Peyer's patch (tissue), 4 donors: Measurements from ENCODE around the gene WDR72. TPM values are rescaled to one million over a fixed set of nuclear protein-coding genes. Genes with fewer than 3 reads are reported as not detected.

Experiments
- DNase-seq, 3 donors: peaks; one replicate each; pipeline ENCODE4 v3.0.0-alpha.2; 2017 to 2019
- H3K27ac ChIP-seq, 4 donors: fragments of 200-600 bp; sonication (generic); one replicate each; pipeline ENCODE4 v1.5.1; 2016 to 2019
- H3K27me3 ChIP-seq, 2 donors: fragments of 200-600 bp; sonication (generic); one replicate each; pipeline ENCODE4 v1.5.1; 2019
- H3K36me3 ChIP-seq, 3 donors: fragments of 200-600 bp; sonication (generic); one replicate each; pipeline ENCODE4 v1.5.1; 2016 to 2019
- H3K4me1 ChIP-seq, 4 donors: fragments of 200-600 bp; sonication (generic); one replicate each; pipeline ENCODE4 v1.5.1; 2016 to 2019
- H3K4me3 ChIP-seq, 4 donors: fragments of 200-600 bp; sonication (generic); 1 replicate in 3 of 4; 2 replicates in 1 of 4; pipeline ENCODE4 v1.5.1; 2016 to 2019; ENCODE audit warnings: mild to moderate bottlenecking in 1 of 4
- H3K9me3 ChIP-seq, 4 donors: fragments of 200-600 bp; sonication (generic); one replicate each; pipeline ENCODE4 v1.5.1; 2016 to 2019; ENCODE audit warnings: mild to moderate bottlenecking in 1 of 4
- POLR2A ChIP-seq, 2 donors: fragments of 450-650 bp; IDR thresholded peaks; one replicate each; pipeline ENCODE4 v1.5.1; 2017; ENCODE audit warnings: antibody characterized with exemption in 2 of 2, mild to moderate bottlenecking in 2 of 2, moderate library complexity in 2 of 2
- total RNA-seq, 4 donors: library from RNA; depleted of rRNA; stranded (reverse); fragments of >200 nt; gene quantifications; one replicate each; pipeline ENCODE4 v1.1.0, GENCODE V29; 2016
- TF ChIP-seq, protein P1 (sequence below), 6 experiments: fragments of 450-650 bp in 4 of 6; fragments of 200-600 bp in 2 of 6; sonication (generic) in 1 of 6; IDR thresholded peaks; one replicate each; pipeline ENCODE4 v1.5.1; 2017 to 2019; ENCODE audit warnings: antibody characterized with exemption in 6 of 6, mild to moderate bottlenecking in 3 of 6, moderate library complexity in 1 of 6

The WDR72 gene
- total RNA-seq, 4 donors from 2014 or later = not detected

GRCh38 chr15:53753813-53754212 is 5.7 kb downstream of the WDR72 start:
- TF ChIP-seq, protein P1, sequence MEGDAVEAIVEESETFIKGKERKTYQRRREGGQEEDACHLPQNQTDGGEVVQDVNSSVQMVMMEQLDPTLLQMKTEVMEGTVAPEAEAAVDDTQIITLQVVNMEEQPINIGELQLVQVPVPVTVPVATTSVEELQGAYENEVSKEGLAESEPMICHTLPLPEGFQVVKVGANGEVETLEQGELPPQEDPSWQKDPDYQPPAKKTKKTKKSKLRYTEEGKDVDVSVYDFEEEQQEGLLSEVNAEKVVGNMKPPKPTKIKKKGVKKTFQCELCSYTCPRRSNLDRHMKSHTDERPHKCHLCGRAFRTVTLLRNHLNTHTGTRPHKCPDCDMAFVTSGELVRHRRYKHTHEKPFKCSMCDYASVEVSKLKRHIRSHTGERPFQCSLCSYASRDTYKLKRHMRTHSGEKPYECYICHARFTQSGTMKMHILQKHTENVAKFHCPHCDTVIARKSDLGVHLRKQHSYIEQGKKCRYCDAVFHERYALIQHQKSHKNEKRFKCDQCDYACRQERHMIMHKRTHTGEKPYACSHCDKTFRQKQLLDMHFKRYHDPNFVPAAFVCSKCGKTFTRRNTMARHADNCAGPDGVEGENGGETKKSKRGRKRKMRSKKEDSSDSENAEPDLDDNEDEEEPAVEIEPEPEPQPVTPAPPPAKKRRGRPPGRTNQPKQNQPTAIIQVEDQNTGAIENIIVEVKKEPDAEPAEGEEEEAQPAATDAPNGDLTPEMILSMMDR (IDR thresholded peaks at IDR 0.05) = no peak
- TF ChIP-seq POLR2A (IDR thresholded peaks at IDR 0.05) = no peak
- no peaks in the 10 kb centered on the region for H3K4me1 ChIP-seq
- no peaks in the 10 kb centered on the region for H3K36me3 ChIP-seq
- no peak overlapping the region for H3K27ac ChIP-seq
- H3K4me3 ChIP-seq = no peak overlapping the region
- no peaks in the 10 kb centered on the region for H3K9me3 ChIP-seq
- no peaks in the 10 kb centered on the region for H3K27me3 ChIP-seq
- DNase-seq = no peak

- H3K4me1 ChIP-seq = no peaks in the 10 kb centered on the region
- no peak for TF ChIP-seq POLR2A (IDR thresholded peaks at IDR 0.05)
- TF ChIP-seq, protein P1 (IDR thresholded peaks at IDR 0.05) = no peak
- no peak overlapping the region for H3K27ac ChIP-seq
- H3K27me3 ChIP-seq = no peaks in the 10 kb centered on the region
- no peak overlapping the region for H3K4me3 ChIP-seq
- H3K9me3 ChIP-seq = no peaks in the 10 kb centered on the region
- DNase-seq = no peak
- no peaks in the 10 kb centered on the region for H3K36me3 ChIP-seq
These were observed 7.1 kb downstream of the WDR72 start for GRCh38 chr15:53752406-53752805.

DNA sequence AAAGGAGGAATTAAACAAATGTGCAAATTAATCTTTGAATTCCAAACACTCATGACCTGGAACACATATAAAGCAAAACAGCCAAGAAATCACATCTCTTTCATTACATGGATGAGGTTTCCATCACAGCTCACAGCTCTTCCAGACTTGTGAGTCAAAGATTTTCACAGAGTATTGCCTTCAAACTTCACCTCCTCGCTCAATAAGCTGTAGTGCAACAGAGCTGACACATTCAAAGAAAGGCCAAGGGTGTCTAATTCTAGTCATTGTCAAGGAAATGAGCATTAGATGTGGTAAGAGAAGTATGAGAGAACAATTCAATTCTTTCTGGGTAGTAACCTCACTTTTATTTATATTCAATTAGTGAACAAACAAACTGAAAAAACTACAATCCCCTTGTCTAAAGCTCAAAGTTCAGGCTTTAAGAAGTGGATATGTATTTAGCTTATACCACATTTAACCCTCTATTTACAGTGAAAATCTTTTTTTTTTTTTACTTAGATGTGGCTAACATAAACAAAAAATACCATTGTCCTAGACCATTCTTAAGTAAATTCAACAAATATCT is 11.9 kb downstream of the WDR72 start:
- DNase-seq = no peak
- H3K9me3 ChIP-seq = no peaks in the 10 kb centered on the region
- no peak overlapping the region for H3K4me3 ChIP-seq
- no peaks in the 10 kb centered on the region for H3K4me1 ChIP-seq
- no peaks in the 10 kb centered on the region for H3K27me3 ChIP-seq
- no peaks in the 10 kb centered on the region for H3K36me3 ChIP-seq
- no peak for TF ChIP-seq POLR2A (IDR thresholded peaks at IDR 0.05)
- TF ChIP-seq, protein P1 (IDR thresholded peaks at IDR 0.05) = no peak
- H3K27ac ChIP-seq = no peak overlapping the region

DNA sequence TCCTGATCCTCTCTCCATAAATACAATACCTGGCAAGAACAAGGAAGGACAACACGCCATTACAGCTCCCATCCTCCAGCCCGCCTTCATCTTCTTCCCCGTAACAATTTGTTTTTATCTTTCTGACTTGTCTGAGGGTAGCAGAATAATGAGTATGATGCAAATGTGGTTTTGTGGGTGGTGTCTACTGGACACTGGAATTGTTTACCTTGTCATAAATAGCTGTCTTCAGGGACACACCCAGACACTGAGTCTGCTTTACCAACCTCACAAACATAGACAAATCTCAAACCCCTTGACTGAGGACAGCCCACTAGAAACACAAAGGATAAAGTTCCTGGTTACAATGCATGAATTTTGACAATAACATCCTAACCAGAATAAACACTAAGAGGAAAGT is 13.4 kb downstream of the WDR72 start:
- TF ChIP-seq POLR2A (IDR thresholded peaks at IDR 0.05) = no peak
- TF ChIP-seq, protein P1 (IDR thresholded peaks at IDR 0.05) = no peak
- Histone ChIP-seq H3K9me3 (no peaks in the 10 kb centered on the region), H3K27me3 (no peaks in the 10 kb centered on the region), H3K4me1 (no peaks in the 10 kb centered on the region), H3K36me3 (no peaks in the 10 kb centered on the region), H3K27ac (no peak overlapping the region), H3K4me3 (no peak overlapping the region)
- no peak for DNase-seq

GRCh38 chr15:53739651-53740050 is 19.8 kb downstream of the WDR72 start:
- H3K9me3 ChIP-seq = no peaks in the 10 kb centered on the region
- H3K4me1 ChIP-seq = no peaks in the 10 kb centered on the region
- no peaks in the 10 kb centered on the region for H3K36me3 ChIP-seq
- H3K27ac ChIP-seq = no peak overlapping the region
- DNase-seq = no peak
- TF ChIP-seq, protein P1 (IDR thresholded peaks at IDR 0.05) = no peak
- no peak for TF ChIP-seq POLR2A (IDR thresholded peaks at IDR 0.05)
- no peaks in the 10 kb centered on the region for H3K27me3 ChIP-seq
- no peak overlapping the region for H3K4me3 ChIP-seq

DNA sequence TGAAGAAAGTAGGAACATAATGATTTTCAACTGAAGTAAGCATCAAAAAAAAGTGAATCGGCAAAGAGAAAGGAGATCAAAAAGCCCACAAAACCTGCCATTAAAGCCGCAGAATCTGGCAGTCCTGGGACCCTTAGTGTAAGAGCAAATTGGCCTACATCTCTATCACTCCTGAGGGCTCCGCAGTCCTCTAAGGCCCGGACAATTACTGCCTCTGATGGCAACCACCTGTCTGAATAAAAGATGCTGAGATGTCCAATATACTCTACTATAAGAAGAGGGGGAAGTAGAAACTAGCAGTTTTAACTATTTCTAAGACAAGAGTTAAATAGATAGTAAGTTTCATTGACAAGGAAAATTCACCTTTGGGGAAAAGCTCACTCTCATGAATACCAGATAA is 20.3 kb downstream of the WDR72 start:
- H3K4me3 ChIP-seq = no peak overlapping the region

More for the DNA sequence above, 20.3 kb downstream of the WDR72 start:
- no peak for DNase-seq
- TF ChIP-seq, protein P1 (IDR thresholded peaks at IDR 0.05) = no peak
- no peak for TF ChIP-seq POLR2A (IDR thresholded peaks at IDR 0.05)
- no peaks in the 10 kb centered on the region for H3K36me3 ChIP-seq
- no peak overlapping the region for H3K27ac ChIP-seq
- no peaks in the 10 kb centered on the region for H3K27me3 ChIP-seq
- H3K9me3 ChIP-seq = no peaks in the 10 kb centered on the region
- no peaks in the 10 kb centered on the region for H3K4me1 ChIP-seq
